Measurements from ENCODE around the gene KIAA0825. TPM values are rescaled to one million over a fixed set of nuclear protein-coding genes. Genes with fewer than 3 reads are reported as not detected.

The KIAA0825 gene
- polyA plus RNA-seq, 3 donors = 0.56 to 1.3 (median 0.89) TPM

DNA sequence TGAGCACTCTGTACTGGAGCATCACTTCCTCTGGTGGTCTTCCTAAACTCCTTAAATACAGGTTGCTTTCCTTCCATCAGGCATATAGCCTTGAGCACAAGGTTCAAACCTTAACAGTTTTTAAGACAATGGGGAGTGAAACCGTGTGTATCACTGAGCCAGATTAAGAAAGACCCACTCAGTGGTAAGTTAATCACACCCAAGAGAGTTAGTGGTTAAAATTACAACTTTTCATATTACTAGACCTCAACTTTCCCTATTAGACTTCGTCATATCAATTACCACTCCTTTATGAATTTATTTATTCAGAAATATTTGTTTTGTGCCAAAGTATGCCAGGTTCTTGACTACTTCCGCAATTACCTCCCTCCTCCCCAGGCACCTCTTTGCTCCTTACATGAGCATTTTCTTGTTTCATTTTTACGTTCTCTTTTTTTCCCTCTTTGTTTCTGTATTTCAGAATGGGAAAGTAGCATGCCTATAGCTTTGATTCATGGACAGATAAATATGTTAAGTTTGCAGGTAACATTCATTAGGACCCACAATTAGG is 351.0 kb downstream of the KIAA0825 start:
- H2AFZ ChIP-seq (ENCODE audit: insufficient read depth, low read depth, low read length, poor library complexity, severe bottlenecking) = no peak overlapping the region
- H4K20me1 ChIP-seq (ENCODE audit: insufficient read depth, low read length) = no peaks in the 10 kb centered on the region
- no peaks in the 10 kb centered on the region for H3K4me1 Mint-ChIP-seq
- no peaks in the 10 kb centered on the region for H3K27me3 ChIP-seq (ENCODE audit: control insufficient read depth in 2 of 2, insufficient read depth in 2 of 2, low read length in 2 of 2)
- no peak overlapping the region for H3K27ac ChIP-seq (ENCODE audit: low read depth in 1 of 2, low read length in 2 of 2)
- intact Hi-C loops (cut with micrococcal nuclease) = no loop called here
- H3K4me2 ChIP-seq (replicated peaks; ENCODE audit: extremely low read depth, low read length, poor library complexity, severe bottlenecking) = no peak overlapping the region
- WGBS (ENCODE audit: insufficient coverage) = no CpG with 5 or more reads among the region's 4 CpGs
- H3K4me3 ChIP-seq (replicated peaks in 1 of 3; ENCODE audit: low read depth in 2 of 3, low read length in 3 of 3) = no peak overlapping the region
- H3K36me3 ChIP-seq (replicated peaks in 1 of 2; ENCODE audit: control insufficient read depth in 1 of 2, insufficient read depth in 2 of 2, low read length in 2 of 2) = no peaks in the 10 kb centered on the region
- H3K27me3 Mint-ChIP-seq (ENCODE audit: low read depth in 3 of 3) = peaks cover 0 to 3% (median 2%) of the 10 kb centered on the region in 3 donors
- no peak overlapping the region for H3K4me3 Mint-ChIP-seq
- no peak overlapping the region for H3K27ac Mint-ChIP-seq
- no peaks in the 10 kb centered on the region for H3K4me1 ChIP-seq (ENCODE audit: control insufficient read depth in 1 of 2, insufficient read depth in 2 of 2, low read length in 2 of 2)
- H3K9ac ChIP-seq (ENCODE audit: insufficient read depth, low read length, poor library complexity, severe bottlenecking) = no peak overlapping the region
- no peaks in the 10 kb centered on the region for H3K79me2 ChIP-seq (ENCODE audit: insufficient read depth, low read length)
- TF ChIP-seq, protein P1, sequence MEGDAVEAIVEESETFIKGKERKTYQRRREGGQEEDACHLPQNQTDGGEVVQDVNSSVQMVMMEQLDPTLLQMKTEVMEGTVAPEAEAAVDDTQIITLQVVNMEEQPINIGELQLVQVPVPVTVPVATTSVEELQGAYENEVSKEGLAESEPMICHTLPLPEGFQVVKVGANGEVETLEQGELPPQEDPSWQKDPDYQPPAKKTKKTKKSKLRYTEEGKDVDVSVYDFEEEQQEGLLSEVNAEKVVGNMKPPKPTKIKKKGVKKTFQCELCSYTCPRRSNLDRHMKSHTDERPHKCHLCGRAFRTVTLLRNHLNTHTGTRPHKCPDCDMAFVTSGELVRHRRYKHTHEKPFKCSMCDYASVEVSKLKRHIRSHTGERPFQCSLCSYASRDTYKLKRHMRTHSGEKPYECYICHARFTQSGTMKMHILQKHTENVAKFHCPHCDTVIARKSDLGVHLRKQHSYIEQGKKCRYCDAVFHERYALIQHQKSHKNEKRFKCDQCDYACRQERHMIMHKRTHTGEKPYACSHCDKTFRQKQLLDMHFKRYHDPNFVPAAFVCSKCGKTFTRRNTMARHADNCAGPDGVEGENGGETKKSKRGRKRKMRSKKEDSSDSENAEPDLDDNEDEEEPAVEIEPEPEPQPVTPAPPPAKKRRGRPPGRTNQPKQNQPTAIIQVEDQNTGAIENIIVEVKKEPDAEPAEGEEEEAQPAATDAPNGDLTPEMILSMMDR (IDR thresholded peaks at IDR 0.05) = no peak
- no peak for DNase-seq
- H3K9me3 ChIP-seq (replicated peaks in 1 of 2; ENCODE audit: control insufficient read depth in 1 of 2, insufficient read depth in 1 of 2, low read length in 2 of 2) = no peaks in the 10 kb centered on the region
- peaks cover 0 to 7% (median 2%) of the 10 kb centered on the region in 7 donors for H3K9me3 Mint-ChIP-seq
- H3K36me3 Mint-ChIP-seq = no peaks in the 10 kb centered on the region

DNA sequence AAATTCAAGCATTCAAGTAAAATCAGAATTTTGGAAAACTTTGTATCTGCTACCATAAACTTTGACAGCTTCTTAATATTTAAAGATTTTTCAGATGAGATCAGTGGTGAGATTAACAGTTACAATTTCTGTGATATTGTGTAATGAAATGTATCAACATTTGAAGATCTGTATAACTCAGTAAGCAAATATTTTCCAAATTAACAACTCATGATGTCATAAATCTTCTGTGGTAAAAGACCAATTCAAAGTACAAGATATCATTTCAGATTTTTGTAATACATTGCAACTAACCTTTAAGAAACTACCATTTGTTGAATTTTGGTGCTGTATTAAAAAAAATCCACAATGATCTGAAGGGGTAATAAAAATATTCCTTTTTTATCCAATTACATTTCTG is 352.2 kb downstream of the KIAA0825 start:
- H3K4me2 ChIP-seq (replicated peaks; ENCODE audit: extremely low read depth, low read length, poor library complexity, severe bottlenecking) = no peak overlapping the region
- TF ChIP-seq, protein P1 (IDR thresholded peaks at IDR 0.05) = no peak
- Mint-ChIP-seq H3K9me3 (peaks cover 0 to 7% (median 2%) of the 10 kb centered on the region in 7 donors), H3K4me1 (no peaks in the 10 kb centered on the region), H3K4me3 (no peak overlapping the region), H3K36me3 (no peaks in the 10 kb centered on the region), H3K27ac (no peak overlapping the region), H3K27me3 (ENCODE audit: low read depth in 3 of 3) (peaks cover 0 to 3% (median 0%) of the 10 kb centered on the region in 3 donors)
- no peaks in the 10 kb centered on the region for H4K20me1 ChIP-seq (ENCODE audit: insufficient read depth, low read length)
- H3K4me1 ChIP-seq (ENCODE audit: control insufficient read depth in 1 of 2, insufficient read depth in 2 of 2, low read length in 2 of 2) = no peaks in the 10 kb centered on the region
- no peaks in the 10 kb centered on the region for H3K27me3 ChIP-seq (ENCODE audit: control insufficient read depth in 2 of 2, insufficient read depth in 2 of 2, low read length in 2 of 2)
- no peak overlapping the region for H2AFZ ChIP-seq (ENCODE audit: insufficient read depth, low read depth, low read length, poor library complexity, severe bottlenecking)
- intact Hi-C loops (cut with micrococcal nuclease) = no loop called here
- H3K9ac ChIP-seq (ENCODE audit: insufficient read depth, low read length, poor library complexity, severe bottlenecking) = no peak overlapping the region
- no peaks in the 10 kb centered on the region for H3K79me2 ChIP-seq (ENCODE audit: insufficient read depth, low read length)
- DNase-seq = no peak
- H3K27ac ChIP-seq (ENCODE audit: low read depth in 1 of 2, low read length in 2 of 2) = no peak overlapping the region
- H3K36me3 ChIP-seq (replicated peaks in 1 of 2; ENCODE audit: control insufficient read depth in 1 of 2, insufficient read depth in 2 of 2, low read length in 2 of 2) = no peaks in the 10 kb centered on the region
- no peaks in the 10 kb centered on the region for H3K9me3 ChIP-seq (replicated peaks in 1 of 2; ENCODE audit: control insufficient read depth in 1 of 2, insufficient read depth in 1 of 2, low read length in 2 of 2)
- no peak overlapping the region for H3K4me3 ChIP-seq (replicated peaks in 1 of 3; ENCODE audit: low read depth in 2 of 3, low read length in 3 of 3)

Measured in CD14-positive monocyte (primary cell).